Ectodermal cell (in vitro differentiated cells): ENCODE data around the gene MED29.
A peak's percentile ranks its signal among the peaks of the same experiment; 100 is the strongest.

Source experiments
- H3K27ac ChIP-seq: 2 replicates; pipeline ENCODE4 v1.7.0; 2013; ENCODE audit warnings: mild to moderate bottlenecking, low read depth, low read length; ENCODE audit not compliant: insufficient read depth, poor library complexity, severe bottlenecking
- H3K27me3 ChIP-seq: 2 replicates; pipeline ENCODE4 v1.7.0; 2013; ENCODE audit warnings: mild to moderate bottlenecking, low read length; ENCODE audit not compliant: insufficient read depth, control insufficient read depth, poor library complexity, severe bottlenecking
- H3K36me3 ChIP-seq: one replicate; pipeline ENCODE4 v1.7.0; 2013; ENCODE audit warnings: low read length; ENCODE audit not compliant: control insufficient read depth, insufficient read depth
- H3K4me1 ChIP-seq: one replicate; pipeline ENCODE4 v1.7.0; 2013; ENCODE audit warnings: low read length; ENCODE audit not compliant: control insufficient read depth, insufficient read depth
- H3K4me3 ChIP-seq: 2 replicates; pipeline ENCODE4 v1.7.0; 2013; ENCODE audit warnings: low read depth, low read length, control low read depth; ENCODE audit not compliant: insufficient read depth
- H3K9me3 ChIP-seq: 2 replicates; pipeline ENCODE4 v1.7.0; 2013; ENCODE audit warnings: mild to moderate bottlenecking, low read length, moderate library complexity; ENCODE audit not compliant: control insufficient read depth
- WGBS, 2 experiments: methylation state at CpG; one replicate each; pipeline ENCODE4 v1.1.7; 2013; ENCODE audit warnings: missing lambda C conversion rate in 2 of 2; 5-methylcytosine and 5-hydroxymethylcytosine counted together

MED29 gene

DNA sequence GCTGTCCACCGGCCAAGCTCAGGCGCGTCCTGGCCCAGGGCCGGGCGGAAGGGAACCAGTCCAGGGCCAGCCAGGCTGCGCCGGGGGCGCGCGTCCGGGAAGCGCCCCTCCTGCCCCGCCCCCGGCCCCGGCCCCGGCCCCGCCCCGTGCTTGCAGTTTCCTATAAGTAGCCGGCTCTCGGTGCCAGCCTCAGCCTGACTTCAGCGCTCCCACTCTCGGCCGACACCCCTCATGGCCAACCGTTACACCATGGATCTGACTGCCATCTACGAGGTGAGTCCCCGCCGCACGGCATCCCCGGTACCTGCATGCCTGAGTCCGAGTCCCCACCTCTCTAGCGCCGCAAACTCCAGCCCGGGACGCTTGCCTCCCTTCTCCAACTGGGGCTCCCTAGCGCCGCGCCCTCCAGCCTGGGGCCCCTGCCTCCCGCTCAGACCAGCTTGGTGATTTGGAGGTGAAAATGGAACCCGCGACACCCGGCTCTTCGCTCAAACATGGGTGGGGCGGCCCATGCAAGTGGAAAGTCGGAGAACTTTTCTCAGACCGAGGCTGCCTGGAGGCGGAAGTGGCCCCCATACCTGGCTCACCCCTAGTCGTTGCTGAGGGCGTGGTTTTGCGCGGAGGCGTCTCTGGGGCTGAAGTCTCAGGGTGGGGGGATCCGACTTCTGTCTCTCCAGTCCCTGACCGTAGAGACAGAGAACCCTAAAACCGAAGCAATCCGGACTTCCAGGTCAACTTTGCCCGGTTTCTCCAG, 15.7 kb downstream of the MED29 start, which contains the start of gene ZFP36:
TSS of gene ZFP36 (plus strand) at position 192 of the 754 bp plus-strand sequence. CDS start at position 250, 58 bp downstream.
- no peaks in the 10 kb centered on the region for H3K36me3 ChIP-seq
- H3K4me1 ChIP-seq, result peaks cover 39% of the 10 kb centered on the region
- peaks cover 13% of the 10 kb centered on the region for H3K27me3 ChIP-seq
- 0 to 1% methylated on average over 56 of the region's 56 CpGs for WGBS, 2 experiments
- H3K27ac ChIP-seq, result no peak within 1 kb of the TSS
- H3K9me3 ChIP-seq, result no peaks in the 10 kb centered on the region
- peak within 1 kb of the TSS; percentile 56 for H3K4me3 ChIP-seq

DNA sequence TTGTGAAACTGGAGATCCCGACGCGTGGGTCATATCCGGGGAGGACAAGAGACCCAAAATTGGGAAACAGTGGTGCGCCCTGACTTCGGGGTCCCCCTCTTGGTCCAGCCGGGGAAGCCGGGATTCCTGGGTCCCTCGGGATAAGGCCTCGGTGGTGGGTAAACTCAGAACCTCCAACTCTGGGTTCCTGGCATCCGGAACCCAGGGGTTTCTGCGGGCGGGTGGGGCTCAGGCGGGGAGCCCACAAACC, 16.2 kb downstream of the MED29 start:
- 22% methylated on average over 14 of the region's 14 CpGs for WGBS, 2 experiments
- Histone ChIP-seq H3K36me3 (no peaks in the 10 kb centered on the region), H3K27me3 (peaks cover 13% of the 10 kb centered on the region), H3K4me3 (peak overlapping the region; percentile 56), H3K9me3 (no peaks in the 10 kb centered on the region), H3K4me1 (peaks cover 34% of the 10 kb centered on the region), H3K27ac (no peak overlapping the region)

DNA sequence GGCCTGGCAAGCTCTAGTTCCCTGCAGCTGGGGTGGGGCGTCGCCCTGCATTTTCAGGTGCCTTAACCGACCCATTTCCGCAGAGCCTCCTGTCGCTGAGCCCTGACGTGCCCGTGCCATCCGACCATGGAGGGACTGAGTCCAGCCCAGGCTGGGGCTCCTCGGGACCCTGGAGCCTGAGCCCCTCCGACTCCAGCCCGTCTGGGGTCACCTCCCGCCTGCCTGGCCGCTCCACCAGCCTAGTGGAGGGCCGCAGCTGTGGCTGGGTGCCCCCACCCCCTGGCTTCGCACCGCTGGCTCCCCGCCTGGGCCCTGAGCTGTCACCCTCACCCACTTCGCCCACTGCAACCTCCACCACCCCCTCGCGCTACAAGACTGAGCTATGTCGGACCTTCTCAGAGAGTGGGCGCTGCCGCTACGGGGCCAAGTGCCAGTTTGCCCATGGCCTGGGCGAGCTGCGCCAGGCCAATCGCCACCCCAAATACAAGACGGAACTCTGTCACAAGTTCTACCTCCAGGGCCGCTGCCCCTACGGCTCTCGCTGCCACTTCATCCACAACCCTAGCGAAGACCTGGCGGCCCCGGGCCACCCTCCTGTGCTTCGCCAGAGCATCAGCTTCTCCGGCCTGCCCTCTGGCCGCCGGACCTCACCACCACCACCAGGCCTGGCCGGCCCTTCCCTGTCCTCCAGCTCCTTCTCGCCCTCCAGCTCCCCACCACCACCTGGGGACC, 16.6 kb downstream of the MED29 start:
- H3K4me3 ChIP-seq, result peak overlapping the region; percentile 56
- H3K4me1 ChIP-seq, result peaks cover 33% of the 10 kb centered on the region
- H3K36me3 ChIP-seq, result no peaks in the 10 kb centered on the region
- WGBS, 2 experiments, result 75 to 76% methylated on average over 40 of the region's 40 CpGs
- peaks cover 13% of the 10 kb centered on the region for H3K27me3 ChIP-seq
- H3K27ac ChIP-seq, result no peak overlapping the region
- H3K9me3 ChIP-seq, result no peaks in the 10 kb centered on the region

- no peaks in the 10 kb centered on the region for H3K36me3 ChIP-seq
- no peak overlapping the region for H3K27ac ChIP-seq
- no peak overlapping the region for H3K4me3 ChIP-seq
- 84 to 89% methylated on average over 18 to 19 of the region's 20 CpGs for WGBS, 2 experiments
- no peaks in the 10 kb centered on the region for H3K9me3 ChIP-seq
- peaks cover 30% of the 10 kb centered on the region for H3K4me1 ChIP-seq
- H3K27me3 ChIP-seq, result peaks cover 13% of the 10 kb centered on the region
These were observed 17.4 kb downstream of the MED29 start for GRCh38 chr19:39408392-39409207.

DNA sequence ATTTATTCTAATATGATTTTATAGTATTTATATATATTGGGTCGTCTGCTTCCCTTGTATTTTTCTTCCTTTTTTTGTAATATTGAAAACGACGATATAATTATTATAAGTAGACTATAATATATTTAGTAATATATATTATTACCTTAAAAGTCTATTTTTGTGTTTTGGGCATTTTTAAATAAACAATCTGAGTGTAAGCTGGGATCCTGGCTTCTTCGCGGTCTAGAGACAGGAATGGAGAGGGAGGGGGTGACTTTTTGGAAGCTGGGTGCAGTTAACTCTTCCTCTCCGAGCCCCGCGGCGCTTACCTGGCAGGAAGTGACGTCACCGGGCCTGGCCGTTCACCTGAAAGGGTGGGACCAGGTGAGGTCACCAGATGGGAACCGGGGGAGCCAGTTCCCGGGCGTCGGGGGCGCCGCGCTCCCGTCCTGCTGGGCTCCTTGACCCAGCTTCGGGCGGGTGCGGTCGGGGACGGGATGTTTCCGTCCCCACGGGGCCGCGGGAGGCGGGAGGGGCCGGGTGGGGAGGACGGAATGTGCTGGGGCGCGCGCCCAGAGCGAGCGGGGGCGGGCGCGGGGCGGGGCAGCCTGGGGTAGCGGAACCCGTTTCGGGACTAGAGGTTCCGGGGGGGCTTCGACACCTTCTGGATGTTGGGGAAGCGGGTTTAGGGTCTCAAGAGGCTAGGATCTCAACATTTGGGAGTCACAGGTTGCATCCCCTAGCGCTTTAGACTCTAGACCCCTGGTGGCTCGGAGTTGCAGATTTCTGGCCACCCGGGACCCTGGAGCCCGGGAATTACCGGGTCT, 18.2 kb downstream of the MED29 start:
- no peak overlapping the region for H3K27ac ChIP-seq
- H3K27me3 ChIP-seq, result peaks cover 13% of the 10 kb centered on the region
- H3K36me3 ChIP-seq, result peaks cover under 1% of the 10 kb centered on the region
- H3K4me1 ChIP-seq, result peaks cover 32% of the 10 kb centered on the region
- H3K9me3 ChIP-seq, result no peaks in the 10 kb centered on the region
- H3K4me3 ChIP-seq, result peak overlapping the region; percentile 48
- WGBS, 2 experiments, result 1% methylated on average over 49 of the region's 52 CpGs

DNA sequence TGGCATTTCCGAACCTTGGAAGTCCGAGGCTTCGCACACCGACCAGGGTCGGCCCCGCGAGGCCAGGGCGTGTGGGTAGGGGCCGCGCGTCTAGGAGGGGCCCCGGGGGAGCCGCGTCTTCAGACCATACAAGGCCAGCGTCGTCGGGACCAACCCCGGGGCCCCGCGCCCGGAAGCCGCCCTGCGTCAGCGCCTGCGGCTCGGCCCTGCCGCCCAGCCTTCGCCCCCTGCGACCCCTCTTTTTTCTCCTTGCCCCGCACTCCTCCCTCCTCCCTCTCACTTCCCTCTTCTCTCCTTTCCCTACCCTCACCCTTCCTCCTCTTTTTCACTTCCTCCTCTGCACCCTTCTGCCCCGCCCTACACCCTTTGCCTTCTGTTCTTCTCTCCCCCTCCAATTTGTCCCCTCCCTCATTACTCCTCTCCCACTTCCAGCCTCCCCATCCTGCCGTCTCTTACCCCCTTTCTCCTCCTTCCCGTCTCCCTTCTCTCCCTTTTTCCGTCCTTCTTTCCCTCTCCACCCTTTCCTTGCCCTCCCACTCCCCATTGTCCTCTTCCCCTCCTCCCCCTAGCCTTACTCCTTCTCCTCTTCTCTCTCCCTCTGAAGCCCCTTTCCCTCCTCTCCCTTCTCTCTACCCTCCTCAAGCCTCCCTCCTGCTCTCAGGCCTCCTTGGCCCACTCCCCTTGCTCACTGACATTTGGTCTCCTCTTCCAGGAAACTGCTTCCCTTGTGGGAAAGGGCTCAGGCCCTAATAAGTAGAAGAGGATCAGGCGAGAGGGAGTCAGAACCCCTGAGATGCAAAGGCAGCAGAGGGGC, 19.0 kb downstream of the MED29 start:
- H3K27ac ChIP-seq, result no peak overlapping the region
- peaks cover 13% of the 10 kb centered on the region for H3K27me3 ChIP-seq
- peaks cover 39% of the 10 kb centered on the region for H3K4me1 ChIP-seq
- no peaks in the 10 kb centered on the region for H3K9me3 ChIP-seq
- peaks cover 7% of the 10 kb centered on the region for H3K36me3 ChIP-seq
- 3% methylated on average over 35 of the region's 35 CpGs for WGBS, 2 experiments
- H3K4me3 ChIP-seq, result peak overlapping the region; percentile 48

DNA sequence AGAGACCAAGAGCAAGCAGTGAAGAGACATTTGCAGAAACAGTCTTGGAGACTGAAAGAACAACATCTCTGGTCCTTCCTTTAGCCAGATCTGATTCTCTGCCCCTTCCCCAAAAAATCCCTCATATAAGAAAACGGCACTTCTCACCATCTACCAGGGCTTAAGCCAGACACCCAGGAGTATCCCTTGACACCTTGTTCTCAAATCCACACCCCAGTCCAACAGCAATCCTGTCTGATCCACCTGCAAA, 19.6 kb downstream of the MED29 start:
- H3K27me3 ChIP-seq, result peaks cover 13% of the 10 kb centered on the region
- peaks cover 43% of the 10 kb centered on the region for H3K4me1 ChIP-seq
- H3K36me3 ChIP-seq, result peaks cover 8% of the 10 kb centered on the region
- H3K9me3 ChIP-seq, result no peaks in the 10 kb centered on the region
- H3K27ac ChIP-seq, result no peak overlapping the region
- WGBS, 2 experiments, result 66 to 80% methylated on average over 1 of the region's 1 CpG
- H3K4me3 ChIP-seq, result no peak overlapping the region

DNA sequence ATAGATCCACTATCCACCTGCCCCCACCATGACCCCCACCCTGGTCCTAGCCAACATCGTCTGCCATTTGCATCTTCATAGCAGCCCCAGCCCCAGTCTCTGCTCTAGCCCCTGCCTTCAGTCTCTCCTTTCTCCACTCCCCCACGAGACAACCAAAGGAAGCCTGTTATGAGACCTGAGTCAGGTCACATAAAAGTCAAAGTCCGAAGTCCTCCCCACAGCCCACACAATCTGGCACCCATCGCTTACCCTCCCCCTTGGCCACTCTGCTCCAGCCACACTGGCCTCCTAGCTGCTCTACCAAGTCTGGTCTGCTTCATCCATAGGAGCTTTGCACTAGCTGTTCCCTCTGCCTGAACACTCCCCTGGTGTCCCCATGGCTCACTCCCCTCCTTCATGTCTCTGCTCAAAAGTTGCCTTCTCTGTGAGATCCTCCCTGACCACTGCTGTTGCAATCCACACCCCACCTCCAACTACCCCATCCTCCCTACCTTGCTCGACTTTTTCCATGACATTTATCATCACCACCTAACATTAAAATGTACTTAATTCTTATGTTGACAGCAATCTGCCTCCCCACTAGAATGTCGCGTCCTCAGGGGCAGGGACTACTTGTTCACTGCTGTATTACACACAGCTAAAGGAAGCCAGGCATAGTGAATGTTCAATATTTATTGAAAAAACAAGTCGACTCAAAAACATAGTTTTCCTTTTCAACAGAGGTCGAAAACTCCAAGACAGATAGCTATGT, 20.1 kb downstream of the MED29 start:
- Histone ChIP-seq H3K27ac (no peak overlapping the region), H3K27me3 (peaks cover 13% of the 10 kb centered on the region), H3K4me3 (no peak overlapping the region), H3K4me1 (peaks cover 43% of the 10 kb centered on the region), H3K36me3 (peaks cover 8% of the 10 kb centered on the region), H3K9me3 (no peaks in the 10 kb centered on the region)
- WGBS, 2 experiments, result 48 to 52% methylated on average over 9 of the region's 9 CpGs

DNA sequence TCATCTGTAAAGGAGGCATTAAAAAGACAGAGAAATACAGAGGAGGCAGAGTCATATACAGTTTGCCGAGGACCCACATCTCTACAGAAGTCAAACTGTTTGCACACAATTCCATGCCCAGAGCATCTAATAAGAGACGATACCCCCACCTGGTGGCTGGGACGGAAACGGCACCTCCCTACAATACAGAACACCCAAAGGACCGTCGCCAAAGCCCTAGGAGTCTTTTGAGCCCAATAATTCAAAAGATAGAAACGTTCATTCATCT, 20.6 kb downstream of the MED29 start:
- no peaks in the 10 kb centered on the region for H3K9me3 ChIP-seq
- H3K27ac ChIP-seq, result no peak overlapping the region
- WGBS, 2 experiments, result 4 to 5% methylated on average over 7 of the region's 7 CpGs
- peaks cover 8% of the 10 kb centered on the region for H3K36me3 ChIP-seq
- peaks cover 13% of the 10 kb centered on the region for H3K27me3 ChIP-seq
- H3K4me1 ChIP-seq, result peaks cover 43% of the 10 kb centered on the region
- peak overlapping the region; percentile 43 for H3K4me3 ChIP-seq
